Measurements from ENCODE around the gene SHANK1.
"Not testable (repeated sequence)": the region's sequence is repeated elsewhere in the genome, so short reads cannot be mapped to it uniquely, and the experiment has no call there.

The SHANK1 gene

DNA sequence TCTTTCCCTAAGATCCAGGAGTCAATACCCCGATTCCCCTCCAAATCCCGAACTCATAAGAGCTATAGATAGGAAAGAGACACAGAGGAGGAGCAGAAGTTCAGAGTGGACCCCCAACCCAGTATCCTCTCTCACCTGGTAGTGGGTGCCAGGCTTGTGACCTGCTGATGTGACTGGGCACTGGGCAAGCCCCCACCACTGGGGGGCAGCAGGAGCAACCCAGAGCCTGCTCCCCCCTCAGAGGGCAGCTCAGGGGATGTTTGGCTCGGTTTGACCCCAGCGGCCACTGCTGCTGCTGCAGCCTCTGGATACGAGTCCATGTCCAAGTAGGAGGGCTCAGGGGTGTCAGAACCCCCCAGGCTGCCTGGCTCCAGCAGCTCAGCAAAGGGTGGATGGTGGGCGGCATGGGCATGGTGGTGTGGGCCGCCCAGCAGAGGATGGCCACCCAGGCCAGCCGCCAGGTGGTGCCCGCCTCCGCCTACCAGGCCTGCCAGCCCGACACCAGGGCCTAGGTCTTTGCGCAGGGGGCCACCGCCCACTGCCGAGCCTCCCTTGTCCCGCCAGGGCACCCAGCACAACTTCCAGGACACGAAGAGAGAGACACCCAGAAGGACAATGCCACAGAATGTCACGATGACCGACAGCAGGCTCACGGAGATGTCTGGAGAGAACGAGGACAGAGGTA, 87.3 kb downstream of the SHANK1 start:
- FAIRE-seq = no peak

DNA sequence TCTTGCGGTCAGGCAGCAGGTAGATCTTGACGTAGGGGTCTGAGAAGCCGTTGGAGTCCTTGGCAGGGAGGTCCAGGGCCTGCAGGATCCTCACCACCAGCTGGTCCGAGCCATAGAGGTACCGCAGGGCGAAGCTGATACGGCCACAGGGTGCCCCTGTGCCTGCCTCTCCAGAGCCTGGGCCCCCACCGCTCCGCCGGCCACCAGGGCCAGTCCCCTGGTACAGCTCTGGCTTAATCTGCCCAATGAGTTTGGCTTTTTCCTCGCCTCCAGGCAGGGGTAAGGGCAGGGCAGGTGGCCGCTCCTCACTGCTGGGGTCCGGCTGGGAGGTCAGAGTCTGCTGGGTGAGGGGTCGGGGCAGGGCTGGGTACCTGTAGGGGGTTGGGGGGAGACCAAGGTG, 89.8 kb downstream of the SHANK1 start:
- FAIRE-seq = no peak

DNA sequence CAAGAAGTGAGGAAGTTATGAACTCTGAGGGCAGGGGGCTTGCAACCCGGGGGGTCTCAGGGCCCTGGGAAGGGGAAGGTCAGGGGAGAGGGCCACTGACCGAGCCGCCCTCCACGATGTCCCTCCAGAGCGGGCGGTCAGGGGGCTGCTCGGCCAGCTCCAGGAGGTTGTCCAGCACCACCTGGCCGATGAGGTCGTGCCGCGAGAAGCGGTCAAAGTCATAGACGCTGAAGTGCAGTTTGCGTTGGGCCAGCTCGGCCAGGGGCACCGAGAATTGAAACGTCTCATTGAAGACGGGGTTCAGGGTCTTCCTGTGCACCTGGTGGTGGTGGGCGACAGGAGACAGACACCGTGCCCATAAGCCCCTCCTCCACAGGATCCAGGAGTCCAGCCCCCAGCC, 90.4 kb downstream of the SHANK1 start:
- no peak for FAIRE-seq

DNA sequence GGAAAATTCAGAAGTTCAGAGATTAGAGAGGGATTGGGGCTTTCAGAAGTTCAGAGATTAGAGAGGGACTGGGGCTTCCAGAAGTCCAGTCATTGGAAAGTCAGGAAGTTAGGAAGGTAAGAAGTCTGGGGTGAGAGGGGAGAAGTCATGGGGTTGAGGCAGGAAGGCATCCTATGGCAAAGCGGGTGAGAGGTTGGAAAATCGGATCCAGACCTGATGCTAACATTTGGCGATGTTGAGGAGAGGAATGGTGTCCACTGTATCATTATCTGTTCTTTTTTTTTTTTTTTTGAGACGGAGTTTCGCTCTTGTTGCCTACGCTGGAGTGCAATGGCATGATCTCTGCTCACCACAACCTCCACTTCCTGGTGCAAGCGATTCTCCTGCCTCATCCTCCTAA, 91.1 kb downstream of the SHANK1 start:
- no peak for FAIRE-seq

DNA sequence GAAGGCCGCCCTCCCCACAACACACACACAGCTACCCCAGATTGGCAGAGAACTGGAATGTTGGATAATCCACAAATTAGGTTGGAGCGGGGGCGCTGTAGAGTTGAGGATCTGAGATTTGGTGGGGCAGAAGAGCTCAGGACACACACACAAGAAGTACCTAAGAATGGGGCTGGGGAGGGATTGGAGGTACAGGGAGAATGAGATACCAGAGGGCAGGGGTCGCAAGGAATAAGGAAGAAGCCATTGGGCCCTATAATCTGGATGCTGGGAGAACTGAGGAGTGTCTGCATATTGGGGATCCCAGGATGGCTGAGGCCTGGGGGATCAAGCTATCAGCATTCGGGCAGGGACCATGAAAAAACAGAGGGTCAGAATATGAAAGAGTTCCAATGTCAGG, 91.5 kb downstream of the SHANK1 start:
- no peak for FAIRE-seq

DNA sequence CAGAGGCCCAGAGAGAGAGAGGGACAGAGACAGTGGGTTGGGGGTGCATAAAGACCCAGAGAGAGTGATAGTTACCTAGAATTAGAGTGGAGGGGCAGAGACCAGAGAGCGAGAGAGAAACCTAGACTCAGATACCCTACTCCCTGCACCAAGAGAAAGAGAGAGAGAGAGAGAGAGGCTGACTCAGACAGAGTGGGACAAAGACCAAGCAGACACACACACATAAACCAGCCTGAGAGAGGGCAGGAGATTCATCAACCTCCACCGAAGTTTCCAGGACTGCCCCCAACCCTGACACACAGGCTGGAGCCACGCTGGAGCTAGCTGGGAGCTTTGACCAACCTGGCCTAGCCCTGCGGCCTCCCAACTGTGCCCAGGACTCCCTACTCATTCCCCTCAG, 92.8 kb downstream of the SHANK1 start:
- no peak for FAIRE-seq

DNA sequence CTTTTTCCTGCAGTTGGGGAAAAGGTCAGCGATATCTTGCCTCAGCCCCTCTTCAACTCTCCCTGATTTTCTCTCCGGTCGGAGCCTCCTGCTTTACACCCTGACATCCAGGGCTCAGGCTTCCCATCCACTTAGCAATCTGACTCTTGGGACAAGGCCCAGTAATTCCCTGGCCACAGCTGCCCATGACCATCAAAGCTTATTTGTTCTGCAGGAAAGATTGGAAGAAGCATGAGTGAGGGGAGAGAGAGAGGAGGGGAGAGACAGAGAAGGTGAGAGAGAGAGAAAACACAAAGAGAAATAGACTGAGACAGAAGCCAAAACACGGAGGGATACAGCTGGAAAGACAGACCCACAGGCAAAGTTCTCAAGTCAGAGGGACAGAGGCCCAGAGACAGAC, 93.6 kb downstream of the SHANK1 start:
- no peak for FAIRE-seq

DNA sequence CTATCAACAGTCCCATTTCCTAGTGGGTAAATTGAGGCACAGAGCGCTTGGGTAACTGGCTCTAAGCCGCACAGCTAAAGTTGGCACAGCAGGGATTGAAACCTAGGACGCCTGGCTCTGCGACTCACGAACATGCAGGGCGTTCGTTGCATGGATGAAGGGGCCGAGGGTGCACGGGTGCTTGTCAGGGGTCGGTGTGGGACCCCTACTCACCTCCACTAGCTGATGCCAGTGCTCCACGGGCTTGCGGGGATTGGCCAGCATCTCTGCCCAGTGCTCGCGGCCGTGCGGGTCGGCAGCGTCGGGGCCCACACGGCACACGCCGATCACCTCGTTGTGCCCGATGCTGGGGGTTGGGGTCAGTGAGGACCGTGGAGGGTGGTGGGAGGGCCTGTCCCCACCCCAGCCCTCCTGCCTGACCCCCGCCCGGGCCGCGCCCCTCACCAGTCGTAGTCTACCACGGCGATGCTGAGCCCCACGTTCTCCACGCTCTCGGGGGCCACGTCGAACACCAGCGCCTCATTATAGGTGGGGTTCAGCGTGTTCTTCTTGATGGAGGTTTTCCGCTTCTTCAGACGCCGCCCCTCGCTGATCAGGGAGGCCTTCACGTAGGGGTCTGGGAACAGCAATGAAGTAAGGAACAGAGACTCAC, 94.5 kb downstream of the SHANK1 start:
- no peak for FAIRE-seq

DNA sequence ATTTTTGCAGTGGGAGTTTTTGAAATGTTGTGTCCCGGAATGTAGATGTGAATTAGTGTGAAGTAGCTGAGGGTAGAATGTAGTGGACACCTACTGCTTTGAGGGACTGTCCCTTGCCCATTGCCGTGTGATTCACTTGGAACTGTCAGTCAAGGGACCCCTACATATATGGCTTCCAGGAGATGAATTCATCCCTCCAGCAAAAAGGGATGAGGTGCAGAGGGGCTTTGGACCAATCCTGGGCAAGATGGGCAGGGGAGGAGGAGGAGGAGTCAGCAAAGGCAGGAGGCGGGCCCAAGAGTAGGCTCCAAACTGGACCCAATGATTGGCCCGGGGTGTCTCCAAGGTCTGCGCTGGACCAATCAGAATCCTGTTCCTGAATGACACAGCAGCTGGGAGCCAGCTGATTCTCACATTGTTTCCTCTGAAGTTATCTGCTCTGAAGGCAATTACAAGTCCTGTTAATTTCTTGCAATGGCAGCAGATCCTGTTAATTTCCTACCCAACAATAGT, 99.2 kb downstream of the SHANK1 start:
- not testable (repeated sequence) for FAIRE-seq

DNA sequence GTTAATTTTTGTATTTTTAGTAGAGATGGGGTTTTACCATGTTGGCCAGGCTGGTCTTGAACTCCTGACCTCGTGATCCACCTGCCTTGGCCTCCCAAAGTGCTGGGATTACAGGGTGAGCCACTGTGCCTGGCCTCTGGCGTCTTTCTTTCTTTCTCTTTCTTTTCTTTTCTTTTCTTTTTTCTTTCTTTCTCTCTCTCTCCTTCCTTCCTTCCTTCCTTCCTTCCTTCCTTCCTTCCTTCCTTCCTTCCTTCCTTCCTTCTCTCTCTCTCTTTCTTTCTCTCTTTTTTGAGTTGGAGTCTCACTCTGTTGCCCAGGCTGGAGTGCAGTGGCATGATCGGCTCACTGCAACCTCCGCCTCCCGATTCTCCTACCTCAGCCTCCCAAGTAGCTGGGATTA, 100.4 kb downstream of the SHANK1 start:
- FAIRE-seq = not testable (repeated sequence)

DNA sequence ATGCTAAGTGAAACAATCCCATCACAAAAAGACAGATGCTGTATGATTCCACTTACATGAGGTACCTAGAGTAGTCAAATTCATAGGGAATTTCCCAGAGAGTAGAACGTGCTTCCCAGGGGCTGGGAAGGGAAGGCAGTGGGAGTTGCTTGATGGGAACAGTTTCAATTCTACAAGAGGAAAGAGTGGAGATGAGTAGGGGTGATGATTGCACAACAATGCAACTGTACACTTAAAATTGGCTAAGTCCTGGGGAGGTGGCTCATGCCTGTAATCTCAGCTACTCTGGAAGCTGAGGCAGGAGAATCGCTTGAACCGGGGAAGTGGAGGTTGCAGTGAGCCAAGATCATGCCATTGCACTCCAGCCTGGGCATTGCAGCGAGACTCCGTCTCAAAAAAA, 101.2 kb downstream of the SHANK1 start:
- not testable (repeated sequence) for FAIRE-seq

DNA sequence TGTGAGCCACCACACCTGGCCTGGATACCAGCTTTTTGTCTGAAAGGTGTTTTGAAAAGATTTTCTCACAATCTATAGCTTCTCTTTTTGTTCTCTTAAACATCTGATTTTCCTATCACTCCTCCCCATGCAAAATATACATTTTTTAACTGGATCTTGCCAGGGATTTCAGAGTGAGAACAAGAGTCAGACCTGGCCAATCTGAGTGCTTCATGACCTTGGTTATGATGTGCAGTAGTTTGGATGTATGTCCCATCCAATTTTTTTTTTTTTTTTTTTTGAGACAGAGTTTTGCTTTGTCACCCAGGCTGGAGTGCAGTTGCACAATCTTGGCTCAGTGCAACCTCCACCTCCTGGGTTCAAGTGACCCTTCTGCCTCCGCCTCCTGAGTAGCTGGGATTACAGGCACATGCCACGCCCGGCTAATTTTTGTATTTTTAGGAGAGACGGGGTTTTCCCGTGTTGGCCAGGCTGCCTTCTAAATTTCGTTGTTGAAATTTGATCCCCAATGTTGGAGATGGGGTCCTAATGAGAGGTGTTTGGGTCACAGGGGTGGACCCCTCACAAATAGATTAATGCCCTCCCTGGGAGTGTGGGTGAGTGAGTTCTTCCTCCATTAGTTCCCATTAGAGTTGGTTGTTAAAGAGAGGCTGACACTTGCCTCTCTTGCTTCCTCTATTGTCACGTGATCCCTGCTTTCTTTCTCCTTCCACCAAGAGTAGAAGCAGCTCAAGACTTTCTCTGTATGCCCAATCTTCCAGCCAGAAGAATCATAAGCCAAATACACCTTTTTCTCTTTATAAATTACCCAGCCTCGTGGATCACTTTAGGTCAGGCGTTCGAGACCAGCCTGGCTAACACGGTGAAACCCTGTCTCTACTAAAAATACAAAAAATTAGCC, 106.8 kb downstream of the SHANK1 start:
- FAIRE-seq = not testable (repeated sequence)
